ENCODE measurements around the gene SULT2B1.
"Not testable (repeated sequence)": the region's sequence is repeated elsewhere in the genome, so short reads cannot be mapped to it uniquely, and the experiment has no call there.

The SULT2B1 gene

DNA sequence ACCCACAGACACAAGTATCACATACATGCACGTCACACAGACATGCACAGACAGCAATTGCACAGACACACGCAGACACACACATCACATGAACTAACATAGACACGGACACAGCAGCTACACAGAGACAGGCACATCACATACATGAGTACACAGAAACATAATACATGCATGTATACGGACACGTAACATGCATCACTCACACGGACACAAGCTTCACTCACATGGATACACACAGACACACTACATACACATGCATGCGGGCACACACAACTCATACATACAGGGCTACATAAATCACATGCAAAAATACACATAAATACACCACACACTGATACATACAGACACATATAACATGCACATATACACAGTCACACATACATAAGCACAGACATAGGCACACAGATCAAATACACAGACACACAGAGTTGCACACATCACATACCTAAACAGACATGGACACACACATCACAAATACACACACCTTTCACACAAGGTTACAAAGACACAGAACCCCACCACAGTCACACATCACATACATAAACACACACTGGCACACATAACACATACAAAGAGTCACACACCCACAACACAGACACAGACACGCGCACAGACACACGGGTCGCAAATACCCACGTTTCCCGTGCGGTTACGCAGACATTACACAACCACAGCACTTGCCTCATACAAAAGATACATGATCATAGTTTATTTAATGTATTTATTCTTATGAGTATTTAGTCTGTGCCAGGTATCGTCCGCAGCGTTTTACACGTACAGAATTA lies 39.3 kb upstream of the SULT2B1 start:
- TF ChIP-seq POLR2AphosphoS5 (IDR thresholded peaks at IDR 0.05; ENCODE audit: low read depth, low read length), result no peak
- no peak for TF ChIP-seq POLR2A (IDR thresholded peaks at IDR 0.05; ENCODE audit: low read depth, low read length)
- TF ChIP-seq TAF1 (IDR thresholded peaks at IDR 0.05; ENCODE audit: borderline replicate concordance, low read depth, low read length), result no peak
- DNase-seq (ENCODE audit: insufficient read length) (no peak), FAIRE-seq (no peak)

DNA sequence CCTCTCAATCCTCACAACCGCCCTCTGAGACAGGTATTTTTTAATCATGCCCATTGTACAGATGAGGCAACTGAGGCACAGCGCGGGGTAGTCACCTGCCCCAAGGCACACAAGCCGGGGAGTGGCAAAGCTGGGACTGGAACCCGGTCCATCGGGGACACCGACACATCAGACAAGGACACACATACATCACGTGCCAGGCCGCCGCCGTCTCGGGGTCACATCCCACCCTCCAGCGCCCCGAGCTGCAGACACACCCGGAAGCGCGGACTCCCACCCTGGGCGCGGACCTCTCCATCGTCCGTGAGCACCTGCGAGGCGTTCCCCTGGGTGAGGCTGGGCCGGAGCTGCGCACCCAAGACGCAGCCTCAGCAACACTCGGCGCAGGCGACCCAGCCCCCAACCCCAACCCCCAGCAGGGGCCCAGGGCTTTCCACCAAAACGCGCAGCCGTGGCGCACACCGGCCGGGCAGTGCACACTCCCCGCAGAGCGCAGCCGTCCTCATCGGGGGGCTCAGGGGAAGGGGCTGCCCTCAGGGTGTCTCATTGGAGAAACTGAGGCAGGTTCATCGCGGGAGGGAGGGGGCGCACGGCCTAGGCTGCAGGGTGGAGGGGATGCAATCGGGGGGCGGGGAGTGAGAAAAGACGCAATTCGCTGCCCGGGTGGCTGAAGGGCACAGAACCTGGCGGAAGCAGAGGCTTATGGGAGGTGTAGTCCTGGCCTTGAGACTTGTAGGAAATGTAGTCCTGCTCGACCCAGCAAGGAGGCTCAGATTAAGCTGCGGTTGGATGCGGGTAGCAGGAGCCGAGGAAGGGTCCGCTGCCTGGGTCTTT lies 38.5 kb upstream of the SULT2B1 start:
- no peak for TF ChIP-seq POLR2A (IDR thresholded peaks at IDR 0.05; ENCODE audit: low read depth, low read length)
- no peak for TF ChIP-seq POLR2AphosphoS5 (IDR thresholded peaks at IDR 0.05; ENCODE audit: low read depth, low read length)
- TF ChIP-seq TAF1 (IDR thresholded peaks at IDR 0.05; ENCODE audit: borderline replicate concordance, low read depth, low read length), result no peak
- FAIRE-seq, result peak; percentile 87
- peak; percentile 80 for DNase-seq (ENCODE audit: insufficient read length)

DNA sequence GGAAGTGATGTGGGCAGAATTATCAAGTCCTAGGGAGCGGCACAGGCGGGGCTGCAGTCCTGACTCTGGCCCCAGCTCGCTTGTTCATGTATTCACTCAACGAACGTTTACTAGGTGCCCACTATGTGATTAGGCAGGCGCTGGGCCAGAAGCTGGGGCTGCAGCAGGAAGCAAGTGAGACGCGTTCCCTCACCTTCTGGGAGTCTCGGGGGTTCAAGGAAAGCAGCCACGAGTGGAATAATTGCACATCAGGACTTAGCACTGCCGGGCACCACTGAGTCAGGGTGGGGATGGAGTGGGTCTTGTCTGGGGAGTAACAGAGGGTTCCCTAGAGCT lies 37.9 kb upstream of the SULT2B1 start:
- DNase-seq (ENCODE audit: insufficient read length) (no peak), FAIRE-seq (no peak)
- TF ChIP-seq POLR2A (IDR thresholded peaks at IDR 0.05; ENCODE audit: low read depth, low read length) (no peak), TAF1 (IDR thresholded peaks at IDR 0.05; ENCODE audit: borderline replicate concordance, low read depth, low read length) (no peak), POLR2AphosphoS5 (IDR thresholded peaks at IDR 0.05; ENCODE audit: low read depth, low read length) (no peak)

DNA sequence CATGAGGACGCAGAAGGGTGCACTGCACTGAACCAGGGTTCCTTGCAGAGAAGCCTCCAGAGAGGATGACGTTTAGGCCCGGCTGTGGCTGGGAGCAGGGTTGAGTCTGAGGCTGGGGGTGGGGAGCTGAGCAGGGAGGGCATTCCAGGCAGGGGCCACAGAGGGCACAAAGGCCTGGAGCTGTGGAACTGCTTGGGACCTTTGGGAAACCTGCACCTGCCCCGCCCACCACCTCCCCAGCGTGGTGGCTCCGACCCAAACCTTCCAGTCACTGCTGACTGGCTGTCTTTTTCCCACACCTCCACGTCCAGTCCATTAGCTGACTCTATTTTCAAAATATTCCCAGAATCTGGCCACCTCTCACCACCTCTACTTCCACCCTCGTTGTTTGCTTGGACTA lies 35.4 kb upstream of the SULT2B1 start:
- TF ChIP-seq TAF1 (IDR thresholded peaks at IDR 0.05; ENCODE audit: borderline replicate concordance, low read depth, low read length) (no peak), POLR2A (IDR thresholded peaks at IDR 0.05; ENCODE audit: low read depth, low read length) (no peak), POLR2AphosphoS5 (IDR thresholded peaks at IDR 0.05; ENCODE audit: low read depth, low read length) (no peak)
- DNase-seq (ENCODE audit: insufficient read length) (no peak), FAIRE-seq (no peak)

DNA sequence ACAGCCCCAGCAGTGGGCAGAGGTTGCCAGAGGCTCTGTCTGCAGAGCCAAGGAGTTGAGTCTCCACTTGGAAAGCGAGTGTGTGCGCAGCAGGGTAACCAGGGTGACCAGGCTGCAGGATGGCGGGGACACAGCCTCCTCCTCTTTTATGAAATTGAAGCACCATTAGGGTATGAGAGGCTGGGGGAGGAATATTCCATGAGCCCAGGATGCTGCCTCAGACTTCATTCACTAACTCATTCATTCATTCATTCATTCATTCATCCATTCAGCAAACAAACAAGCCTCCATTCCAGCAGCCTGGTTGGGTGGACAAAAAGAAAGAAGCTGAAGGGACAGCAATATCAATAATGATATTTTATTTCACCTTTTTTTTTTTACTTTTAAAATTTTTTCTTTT lies 33.8 kb upstream of the SULT2B1 start:
- DNase-seq (ENCODE audit: insufficient read length) (no peak), FAIRE-seq (no peak)
- no peak for TF ChIP-seq TAF1 (IDR thresholded peaks at IDR 0.05; ENCODE audit: borderline replicate concordance, low read depth, low read length)
- no peak for TF ChIP-seq POLR2AphosphoS5 (IDR thresholded peaks at IDR 0.05; ENCODE audit: low read depth, low read length)
- TF ChIP-seq POLR2A (IDR thresholded peaks at IDR 0.05; ENCODE audit: low read depth, low read length), result no peak

DNA sequence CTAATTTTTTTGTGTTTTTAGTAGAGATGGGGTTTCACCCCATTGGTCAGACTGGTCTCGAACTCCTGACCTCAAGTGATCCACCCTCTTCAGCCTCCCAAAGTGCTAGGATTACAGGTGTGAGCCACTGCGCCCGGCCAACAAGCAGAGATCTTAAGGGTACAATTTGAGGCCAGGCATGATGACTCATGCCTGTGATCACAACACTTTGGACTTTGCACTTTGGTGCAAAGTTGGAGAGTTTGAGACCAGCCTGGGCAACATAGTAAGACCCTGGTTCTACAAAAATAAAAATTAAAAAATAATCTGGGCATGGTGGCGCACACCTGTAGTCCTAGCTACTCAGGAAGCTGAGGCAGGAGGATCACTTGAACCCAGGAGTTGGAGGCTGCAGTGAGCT lies 32.5 kb upstream of the SULT2B1 start:
- FAIRE-seq; DNase-seq (ENCODE audit: insufficient read length): not testable (repeated sequence)

DNA sequence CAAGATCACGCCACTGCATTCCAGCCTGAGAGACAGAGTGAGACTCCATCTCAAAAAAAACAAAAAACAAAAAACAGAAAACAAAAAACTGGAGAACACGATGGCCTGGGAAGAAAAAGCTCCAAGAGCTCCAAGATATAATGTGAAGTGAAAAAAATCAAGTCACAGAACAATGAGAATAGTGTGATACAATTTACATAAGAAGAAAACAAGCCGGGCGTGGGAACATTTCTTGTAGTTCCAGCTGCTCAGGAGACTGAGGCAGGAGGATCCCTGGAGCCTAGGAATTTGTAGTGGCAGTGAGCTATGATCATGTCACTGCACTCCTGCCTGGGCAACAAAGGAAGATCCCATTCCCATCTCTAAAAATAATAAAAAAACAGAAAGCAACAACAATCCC lies 31.8 kb upstream of the SULT2B1 start:
- DNase-seq (ENCODE audit: insufficient read length) (no peak), FAIRE-seq (no peak)
- TF ChIP-seq POLR2AphosphoS5 (IDR thresholded peaks at IDR 0.05; ENCODE audit: low read depth, low read length), result no peak

DNA sequence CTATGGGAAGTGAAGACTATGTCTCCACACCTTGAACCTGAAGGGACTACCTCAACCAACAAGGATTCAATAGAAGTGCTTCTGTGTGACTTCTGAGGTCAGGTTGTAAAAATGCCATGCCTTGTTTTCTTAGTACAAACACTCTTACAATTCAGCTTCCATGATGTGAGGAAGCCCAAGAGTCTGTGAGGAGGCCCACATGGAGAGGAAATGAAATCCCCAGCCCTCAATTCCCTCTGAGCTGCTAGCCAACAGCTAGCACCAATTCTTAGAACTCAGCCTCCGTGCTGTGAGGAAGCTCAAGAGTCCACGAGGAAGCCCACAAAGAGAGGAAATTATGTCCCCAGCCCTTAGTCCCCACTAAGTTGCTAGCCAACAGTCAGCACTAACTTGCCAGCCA lies 27.8 kb upstream of the SULT2B1 start:
- no peak for FAIRE-seq
- TF ChIP-seq POLR2AphosphoS5 (IDR thresholded peaks at IDR 0.05; ENCODE audit: low read depth, low read length), result no peak
- TF ChIP-seq POLR2A (IDR thresholded peaks at IDR 0.05; ENCODE audit: low read depth, low read length), result no peak
- TF ChIP-seq TAF1 (IDR thresholded peaks at IDR 0.05; ENCODE audit: borderline replicate concordance, low read depth, low read length), result no peak

DNA sequence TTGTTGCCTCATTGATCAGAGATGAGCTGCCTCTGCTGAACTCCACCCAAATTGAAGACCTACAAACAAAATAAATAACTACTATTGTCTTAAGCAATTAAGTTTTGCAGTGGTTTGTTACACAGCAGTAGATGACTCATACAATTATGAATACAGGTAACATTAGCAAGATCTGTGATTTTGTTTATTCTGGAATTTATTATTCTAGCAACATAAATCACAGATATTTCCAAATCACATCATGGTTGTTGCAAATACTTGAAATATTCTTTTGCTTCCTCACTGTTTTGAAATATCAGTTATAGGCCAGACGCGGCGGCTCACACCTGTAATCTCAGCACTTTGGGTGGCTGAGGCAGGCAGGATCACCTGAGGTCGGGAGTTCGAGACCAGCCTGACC lies 27.2 kb upstream of the SULT2B1 start:
- TF ChIP-seq TAF1 (IDR thresholded peaks at IDR 0.05; ENCODE audit: borderline replicate concordance, low read depth, low read length) (no peak), POLR2AphosphoS5 (IDR thresholded peaks at IDR 0.05; ENCODE audit: low read depth, low read length) (no peak), POLR2A (IDR thresholded peaks at IDR 0.05; ENCODE audit: low read depth, low read length) (no peak)
- FAIRE-seq (no peak), DNase-seq (ENCODE audit: insufficient read length) (no peak)

More for the DNA sequence above, 27.8 kb upstream of the SULT2B1 start:
- no peak for DNase-seq (ENCODE audit: insufficient read length)

DNA sequence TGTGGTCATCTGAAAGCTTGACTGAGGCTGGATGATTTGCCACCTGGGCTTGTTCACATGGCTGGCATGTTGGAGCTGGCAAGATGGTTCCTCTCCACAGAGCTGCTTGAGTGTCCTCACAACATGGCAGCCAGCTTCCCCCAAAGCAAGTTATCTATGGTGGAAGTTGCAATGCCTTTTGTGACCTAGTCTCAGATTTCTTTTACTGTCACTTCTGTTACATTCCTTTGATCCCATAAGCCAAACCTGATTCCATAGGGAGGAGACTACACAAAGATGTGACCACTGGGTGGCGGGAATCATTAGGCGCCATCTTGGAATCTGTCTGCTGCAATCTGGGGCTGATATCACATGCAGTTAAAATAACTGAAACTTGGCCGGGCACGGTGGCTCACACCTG lies 22.8 kb upstream of the SULT2B1 start:
- FAIRE-seq, result no peak
- TF ChIP-seq TAF1 (IDR thresholded peaks at IDR 0.05; ENCODE audit: borderline replicate concordance, low read depth, low read length) (no peak), POLR2A (IDR thresholded peaks at IDR 0.05; ENCODE audit: low read depth, low read length) (no peak), POLR2AphosphoS5 (IDR thresholded peaks at IDR 0.05; ENCODE audit: low read depth, low read length) (no peak)
- DNase-seq (ENCODE audit: insufficient read length), result no peak

DNA sequence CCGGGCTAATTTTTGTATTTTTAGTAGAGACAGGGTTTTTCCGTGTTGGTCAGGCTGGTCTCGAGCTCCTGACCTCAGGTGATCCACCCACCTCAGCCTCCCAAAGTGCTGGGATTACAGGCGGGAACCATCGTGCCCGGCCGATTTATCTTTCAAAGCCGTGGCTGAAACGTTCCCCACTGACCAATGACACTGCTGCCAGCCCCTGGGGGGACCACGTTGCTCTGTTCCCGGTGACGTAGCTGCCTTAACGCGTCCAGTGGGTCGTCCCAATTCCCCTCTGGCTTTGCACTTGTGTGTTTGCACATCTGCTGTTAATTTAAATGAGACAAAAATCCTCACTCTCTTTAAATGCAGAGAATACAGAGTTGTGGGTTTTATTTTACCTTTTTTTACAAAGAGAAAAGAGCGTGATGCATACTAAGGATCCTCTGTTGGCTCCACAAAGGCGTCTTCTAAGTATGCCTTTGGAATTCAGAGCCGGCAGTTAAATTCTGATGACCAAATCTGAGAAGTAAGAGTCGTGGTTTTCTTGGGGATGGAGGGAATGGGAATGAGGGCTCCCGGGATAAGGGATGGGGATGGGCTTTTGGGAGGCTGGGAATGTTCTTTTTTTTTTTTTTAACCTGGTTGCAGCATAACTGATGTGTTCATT lies 21.8 kb upstream of the SULT2B1 start:
- DNase-seq (ENCODE audit: insufficient read length) (no peak), FAIRE-seq (no peak)
- TF ChIP-seq POLR2A (IDR thresholded peaks at IDR 0.05; ENCODE audit: low read depth, low read length) (no peak), TAF1 (IDR thresholded peaks at IDR 0.05; ENCODE audit: borderline replicate concordance, low read depth, low read length) (no peak), POLR2AphosphoS5 (IDR thresholded peaks at IDR 0.05; ENCODE audit: low read depth, low read length) (no peak)

DNA sequence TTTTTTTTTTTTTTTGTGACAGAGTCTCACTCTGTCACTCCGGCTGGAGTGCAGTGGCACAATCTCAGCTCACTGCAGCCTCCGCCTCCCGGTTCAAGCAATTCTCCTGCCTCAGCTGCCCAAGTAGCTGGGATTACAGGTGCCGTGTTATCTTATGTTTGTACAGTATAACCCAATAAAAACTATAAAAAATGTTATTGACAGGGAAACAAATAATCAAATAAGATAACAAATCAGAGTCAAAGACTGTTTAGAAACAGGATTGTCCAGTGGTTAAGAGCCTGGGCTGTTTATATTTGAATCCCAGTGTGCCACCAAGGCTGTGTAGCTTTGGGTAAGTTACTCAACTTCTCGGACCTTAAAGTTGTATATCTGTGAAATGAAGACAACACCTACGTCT lies 21.2 kb upstream of the SULT2B1 start:
- no peak for FAIRE-seq
- DNase-seq (ENCODE audit: insufficient read length), result no peak
- no peak for TF ChIP-seq POLR2AphosphoS5 (IDR thresholded peaks at IDR 0.05; ENCODE audit: low read depth, low read length)
- no peak for TF ChIP-seq TAF1 (IDR thresholded peaks at IDR 0.05; ENCODE audit: borderline replicate concordance, low read depth, low read length)
- TF ChIP-seq POLR2A (IDR thresholded peaks at IDR 0.05; ENCODE audit: low read depth, low read length), result no peak
